ENCODE measurements around the gene SLC2A2.

Gene SLC2A2

GRCh38 chr3:171028025-171028778 is 1.7 kb upstream of the SLC2A2 start:
- peak; percentile 23 for DNase-seq

GRCh38 chr3:171023566-171023965 is 3.0 kb downstream of the SLC2A2 start:
- no peak for DNase-seq

- no peak for DNase-seq
These were observed 5.1 kb downstream of the SLC2A2 start for GRCh38 chr3:171021377-171021776.

GRCh38 chr3:171018156-171018935 is 8.2 kb downstream of the SLC2A2 start:
- DNase-seq, result no peak

GRCh38 chr3:171013822-171014748 is 12.4 kb downstream of the SLC2A2 start:
- no peak for DNase-seq

GRCh38 chr3:171011873-171012336 is 14.6 kb downstream of the SLC2A2 start:
- no peak for DNase-seq

GRCh38 chr3:171011109-171011872 is 15.2 kb downstream of the SLC2A2 start:
- no peak for DNase-seq

GRCh38 chr3:171007316-171007715 is 19.2 kb downstream of the SLC2A2 start:
- no peak for DNase-seq

- no peak for DNase-seq
These were observed 20.9 kb downstream of the SLC2A2 start for GRCh38 chr3:171005648-171006047.

- DNase-seq, result no peak
These were observed 24.4 kb downstream of the SLC2A2 start for GRCh38 chr3:171001957-171002694.

- no peak for DNase-seq
These were observed 25.1 kb downstream of the SLC2A2 start for GRCh38 chr3:171001250-171001893.

GRCh38 chr3:171000281-171000680 is 26.2 kb downstream of the SLC2A2 start:
- no peak for DNase-seq

- DNase-seq, result no peak
These were observed 26.7 kb downstream of the SLC2A2 start for GRCh38 chr3:170999737-171000242.

GRCh38 chr3:170997961-170998913 is 28.3 kb downstream of the SLC2A2 start:
- DNase-seq, result no peak

GRCh38 chr3:170992854-170993253 is 33.7 kb downstream of the SLC2A2 start:
- no peak for DNase-seq

- no peak for DNase-seq
These were observed 34.9 kb downstream of the SLC2A2 start for GRCh38 chr3:170991664-170992063.

GRCh38 chr3:170989100-170989648 is 37.3 kb downstream of the SLC2A2 start:
- DNase-seq, result no peak

- DNase-seq, result no peak
These were observed 38.1 kb downstream of the SLC2A2 start for GRCh38 chr3:170988378-170988777.

- no peak for DNase-seq
These were observed 41.2 kb downstream of the SLC2A2 start for GRCh38 chr3:170985304-170985703.

All from central memory CD4-positive, alpha-beta T cell (primary cell).